Breast epithelium (tissue), 3 donors: ENCODE results near the gene SLC46A2.

ENCODE experiments used
- CTCF ChIP-seq, 3 donors: fragments of 450-650 bp; IDR thresholded peaks; one replicate each; pipeline ENCODE4 v1.5.1; 2016 to 2017; ENCODE audit warnings: antibody characterized with exemption in 3 of 3, mild to moderate bottlenecking in 3 of 3, moderate library complexity in 3 of 3
- POLR2A ChIP-seq: fragments of 450-650 bp; IDR thresholded peaks from one replicate; pipeline ENCODE4 v1.6.1; 2016; ENCODE audit warnings: antibody characterized with exemption, mild to moderate bottlenecking, moderate library complexity
- POLR2AphosphoS5 ChIP-seq, 3 donors: sonication (generic); formaldehyde crosslinking; IDR thresholded peaks; one replicate each; pipeline ENCODE4 v1.6.1; 2017; ENCODE audit warnings: antibody characterized with exemption in 3 of 3

- TF ChIP-seq CTCF (IDR thresholded peaks at IDR 0.05) (no peak), POLR2A (no peak), POLR2AphosphoS5 (IDR thresholded peaks at IDR 0.05) (no peak)
Observed at GRCh38 chr9:112905084-112905483, 14.4 kb upstream of the SLC46A2 start.
